T47D (cell line): ENCODE results near the gene SLC23A1.

Experiments
- DNase-seq, 2 experiments: peaks; one replicate each; pipeline versions ENCODE4 v3.0.0 to v3.0.0-alpha.2; 2011 to 2012; ENCODE audit warnings: low read depth in 1 of 2, low spot score in 1 of 2
- JUND ChIP-seq: IDR thresholded peaks from 2 replicates; pipeline ENCODE4 v1.6.1; 2012; ENCODE audit warnings: low read depth
- in situ Hi-C: cut with HindIII; loops from 2 replicates; pipeline ENCODE4 v1.10.0; 2016; ENCODE audit warnings: low sequenced_read_pairs, low pct_unique_long_range_greater_than_20kb

SLC23A1 gene

GRCh38 chr5:139382807-139383206, 290 bp downstream of the SLC23A1 start:
- in situ Hi-C loops = no loop called here
- no peak for DNase-seq

GRCh38 chr5:139381837-139382761, 998 bp downstream of the SLC23A1 start:
- no peak for TF ChIP-seq JUND
- no peak for DNase-seq
- in situ Hi-C loops = no loop called here

More at GRCh38 chr5:139382807-139383206, 290 bp downstream of the SLC23A1 start:
- TF ChIP-seq JUND = no peak

GRCh38 chr5:139379626-139380449, 3.3 kb downstream of the SLC23A1 start:
- no peak for TF ChIP-seq JUND
- in situ Hi-C loops = no loop called here
- no peak for DNase-seq

- no peak for TF ChIP-seq JUND
- in situ Hi-C loops = no loop called here
- DNase-seq = no peak
Measured at GRCh38 chr5:139378941-139379361, 4.1 kb downstream of the SLC23A1 start.

GRCh38 chr5:139378101-139378825, 4.8 kb downstream of the SLC23A1 start:
- TF ChIP-seq JUND = no peak
- in situ Hi-C loops = no loop called here
- DNase-seq = no peak

GRCh38 chr5:139377226-139377625, 5.9 kb downstream of the SLC23A1 start:
- in situ Hi-C loops = no loop called here
- DNase-seq = no peak
- no peak for TF ChIP-seq JUND

GRCh38 chr5:139376364-139376763, 6.7 kb downstream of the SLC23A1 start:
- TF ChIP-seq JUND = no peak
- in situ Hi-C loops = no loop called here
- no peak for DNase-seq

GRCh38 chr5:139374909-139375308, 8.2 kb downstream of the SLC23A1 start:
- DNase-seq = no peak
- in situ Hi-C loops = no loop called here
- no peak for TF ChIP-seq JUND

GRCh38 chr5:139371482-139372435, 11.3 kb downstream of the SLC23A1 start:
- no peak for DNase-seq
- in situ Hi-C loops = no loop called here
- no peak for TF ChIP-seq JUND

- no peak for TF ChIP-seq JUND
- in situ Hi-C loops = no loop called here
- no peak for DNase-seq
Measured at GRCh38 chr5:139369181-139369580, 13.9 kb downstream of the SLC23A1 start.

GRCh38 chr5:139368613-139369012, 14.5 kb downstream of the SLC23A1 start:
- TF ChIP-seq JUND = no peak
- in situ Hi-C loops = no loop called here
- no peak for DNase-seq

GRCh38 chr5:139364466-139364865, 18.6 kb downstream of the SLC23A1 start:
- in situ Hi-C loops = no loop called here
- no peak for DNase-seq
- no peak for TF ChIP-seq JUND
